Activated T-cell treated with anti-CD3 and anti-CD28 coated beads for 4 hours (primary cell): Measurements from ENCODE around the gene UTY.

ENCODE experiments used
- DNase-seq: peaks from one replicate; pipeline ENCODE4 v3.0.0-alpha.2; 2020

UTY gene

DNA sequence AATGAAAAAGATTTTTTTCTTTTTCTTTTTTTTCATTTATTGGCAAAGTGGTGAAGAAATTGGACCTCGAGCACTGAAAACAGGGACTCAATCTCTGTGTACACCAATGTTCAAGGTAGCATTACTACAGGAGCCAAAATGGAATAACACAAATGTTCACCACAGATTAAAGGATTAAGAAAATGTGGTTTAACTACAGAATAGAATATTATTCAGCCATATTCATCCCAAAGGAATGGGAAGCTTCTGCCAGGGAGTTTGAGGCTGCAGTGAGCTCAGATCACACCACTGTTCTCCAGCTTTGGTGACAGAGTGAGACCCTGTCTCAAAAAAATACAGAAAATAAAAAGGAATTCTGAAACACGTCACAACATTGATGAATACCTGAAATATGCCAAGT, 81.0 kb downstream of the UTY start:
- no peak for DNase-seq

- no peak for DNase-seq
These were observed 98.6 kb downstream of the UTY start for GRCh38 chrY:13381110-13381683.

DNA sequence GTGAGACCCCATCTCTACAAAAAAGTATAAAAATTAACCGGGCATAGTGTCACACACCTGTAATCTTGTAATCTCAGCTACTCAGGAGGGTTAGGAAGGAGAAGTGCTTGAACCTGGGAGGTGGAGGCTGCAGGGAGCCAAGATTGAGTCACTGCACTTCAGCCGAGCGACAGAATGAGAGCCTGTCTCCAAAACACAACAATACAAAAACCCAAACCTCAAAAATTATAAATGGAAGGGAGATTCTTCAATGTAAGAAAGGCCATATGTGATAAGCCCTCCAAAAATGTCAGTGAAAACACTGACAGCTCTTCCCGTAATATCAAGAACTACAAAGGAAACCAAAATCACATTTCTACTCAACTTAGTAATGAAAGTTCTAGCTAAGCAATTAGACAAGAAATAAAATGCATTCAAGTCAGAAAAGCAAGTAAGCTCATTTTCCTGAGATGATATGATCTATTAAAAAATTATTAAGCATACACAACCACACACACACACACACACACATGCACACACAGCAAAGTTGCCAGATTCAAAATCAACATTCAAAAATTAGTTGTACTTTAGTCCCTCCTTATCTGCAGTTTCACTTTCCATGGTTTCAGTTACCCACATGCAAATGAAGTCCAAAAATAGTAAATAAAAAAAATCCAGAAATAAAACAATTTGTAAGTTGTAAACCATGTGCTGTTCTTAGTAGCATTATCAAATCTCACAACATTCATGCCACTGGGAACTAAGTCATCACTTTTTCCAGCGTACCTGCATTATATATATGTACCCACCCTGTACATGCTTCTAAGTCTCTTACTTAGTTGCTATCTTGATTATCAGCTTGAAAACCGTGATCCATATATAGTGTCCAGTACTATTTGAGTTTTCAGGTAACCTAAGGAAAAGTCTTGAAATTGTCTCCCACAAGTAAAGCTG, 108.7 kb downstream of the UTY start:
- DNase-seq = no peak

GRCh38 chrY:13370245-13370644, 109.6 kb downstream of the UTY start:
- no peak for DNase-seq

GRCh38 chrY:13368513-13368845, 111.4 kb downstream of the UTY start:
- DNase-seq = no peak

GRCh38 chrY:13363641-13364040, 116.2 kb downstream of the UTY start:
- DNase-seq = no peak

DNA sequence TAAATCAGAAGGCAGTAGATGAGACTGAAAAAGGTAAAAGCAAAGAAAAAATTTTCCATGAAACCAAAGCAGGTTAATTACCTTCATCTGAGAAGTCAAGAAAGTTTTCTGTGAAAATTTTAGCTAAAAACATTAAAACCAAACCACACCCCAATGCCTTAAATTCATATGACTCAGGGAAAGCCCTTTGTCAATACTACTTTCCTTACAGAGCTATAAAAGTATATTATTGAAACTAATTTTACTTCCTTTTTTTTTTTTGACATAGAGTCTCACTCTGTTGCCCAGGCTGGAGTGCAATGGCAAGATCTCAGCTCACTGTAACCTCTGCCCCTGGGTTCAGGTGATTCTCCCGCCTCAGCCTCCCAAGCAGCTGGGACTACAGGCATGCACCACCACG, 117.2 kb downstream of the UTY start:
- no peak for DNase-seq

DNA sequence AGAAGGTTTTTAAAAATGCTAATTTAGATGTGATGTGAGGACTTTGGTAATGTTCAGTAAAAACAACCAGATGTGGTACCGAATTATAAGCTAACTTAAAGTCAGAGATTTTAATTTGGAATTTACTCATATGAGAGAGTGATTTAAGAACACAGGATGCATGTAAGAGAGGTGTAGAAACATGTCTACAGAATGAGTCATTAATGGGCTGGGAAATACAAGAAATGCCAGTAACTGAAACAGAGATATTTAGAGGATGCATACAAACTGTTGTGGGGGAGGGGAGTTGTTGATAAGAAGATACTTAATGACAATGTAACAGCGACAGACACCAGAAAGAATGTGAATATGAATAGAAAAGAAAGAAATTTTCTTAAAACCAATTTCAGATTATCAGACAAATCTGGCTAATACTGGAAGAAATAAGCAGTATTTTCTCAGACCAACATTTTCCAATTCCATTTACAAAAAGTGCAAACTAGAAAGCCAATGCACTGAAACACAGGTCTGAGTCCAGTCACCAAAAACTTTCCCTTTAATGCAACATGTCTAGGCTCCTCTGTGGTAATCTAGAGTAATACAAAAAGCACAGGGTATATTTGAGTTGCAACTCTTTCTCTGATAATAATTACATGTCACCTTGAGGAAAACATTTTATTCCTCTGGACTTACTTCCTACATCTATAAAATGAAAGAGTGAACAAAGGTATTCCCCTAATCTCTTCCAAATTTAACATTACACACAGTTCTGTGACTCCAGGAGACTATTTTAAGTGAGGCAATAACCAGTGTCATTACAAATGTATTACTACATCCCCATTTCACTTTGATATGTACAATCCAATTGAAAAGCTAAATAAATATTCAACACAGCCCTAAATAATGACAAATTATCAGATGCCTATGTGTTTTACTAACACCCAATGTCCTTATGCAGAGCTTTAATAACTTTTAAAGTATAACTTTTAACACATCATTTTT, 117.9 kb downstream of the UTY start:
- no peak for DNase-seq

- no peak for DNase-seq
These were observed 128.4 kb downstream of the UTY start for GRCh38 chrY:13351443-13351842.

- no peak for DNase-seq
These were observed 132.7 kb downstream of the UTY start for GRCh38 chrY:13347106-13347505.

DNA sequence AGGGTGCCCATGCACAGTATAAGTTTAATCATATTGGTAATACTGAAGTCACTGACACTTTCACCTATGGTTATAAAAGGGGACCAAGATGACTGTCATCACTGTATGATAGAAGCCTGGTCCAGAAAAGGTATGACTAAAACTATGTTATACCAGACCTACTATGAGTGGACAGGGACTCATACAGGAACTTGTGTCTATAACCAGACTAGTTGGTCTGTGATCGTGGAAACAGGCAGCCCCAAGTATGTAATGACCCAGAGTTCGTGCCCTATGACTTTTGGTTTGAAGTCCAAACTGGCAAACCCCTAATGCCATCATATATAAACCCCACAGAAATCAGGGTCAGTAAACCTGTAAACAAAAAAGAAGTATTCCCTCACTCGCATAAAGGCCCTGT, 134.3 kb downstream of the UTY start:
- no peak for DNase-seq

- DNase-seq = peak; percentile 5
These were observed 136.4 kb downstream of the UTY start for GRCh38 chrY:13343307-13343946.

GRCh38 chrY:13339939-13340338, 139.9 kb downstream of the UTY start:
- no peak for DNase-seq

DNA sequence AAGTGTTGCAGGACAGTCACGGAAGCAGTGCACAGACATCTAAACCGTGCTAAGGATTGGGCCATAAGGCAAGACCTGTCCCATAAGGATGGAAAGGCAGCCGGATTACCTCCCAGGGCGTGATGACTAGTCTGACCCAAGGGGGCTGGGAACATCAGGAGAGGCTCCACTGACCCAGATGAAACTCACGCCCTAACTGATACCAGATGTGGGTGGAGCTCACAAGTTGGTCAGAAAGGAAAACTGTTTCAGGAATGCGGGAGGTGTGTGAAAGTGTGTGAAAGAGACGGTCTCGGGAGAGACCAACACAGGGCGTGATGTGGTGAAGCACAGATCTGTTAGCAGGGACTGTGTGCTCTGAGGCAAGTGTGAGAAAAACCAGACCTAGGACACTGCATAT, 140.5 kb downstream of the UTY start:
- no peak for DNase-seq

DNA sequence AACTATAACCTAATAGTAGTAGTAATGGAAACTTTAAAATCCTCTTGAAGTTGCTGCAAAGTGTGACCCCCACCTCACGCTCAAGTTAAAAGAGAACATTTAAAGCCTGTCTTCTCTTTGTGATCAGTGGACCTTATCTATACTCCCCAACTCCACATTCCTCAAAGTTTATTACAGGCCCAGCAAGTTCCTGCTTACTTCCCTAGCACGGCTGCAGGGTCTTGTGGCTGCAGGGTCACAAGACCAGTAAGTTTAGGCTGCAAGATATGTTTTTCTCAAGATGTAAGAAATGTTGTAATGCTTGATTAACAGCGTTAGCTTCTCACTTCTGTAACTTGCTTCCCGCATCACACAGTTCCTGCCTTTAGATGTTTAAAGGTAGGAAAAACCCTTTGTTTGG, 141.1 kb downstream of the UTY start:
- DNase-seq = no peak

GRCh38 chrY:13337934-13338333, 141.9 kb downstream of the UTY start:
- no peak for DNase-seq

DNA sequence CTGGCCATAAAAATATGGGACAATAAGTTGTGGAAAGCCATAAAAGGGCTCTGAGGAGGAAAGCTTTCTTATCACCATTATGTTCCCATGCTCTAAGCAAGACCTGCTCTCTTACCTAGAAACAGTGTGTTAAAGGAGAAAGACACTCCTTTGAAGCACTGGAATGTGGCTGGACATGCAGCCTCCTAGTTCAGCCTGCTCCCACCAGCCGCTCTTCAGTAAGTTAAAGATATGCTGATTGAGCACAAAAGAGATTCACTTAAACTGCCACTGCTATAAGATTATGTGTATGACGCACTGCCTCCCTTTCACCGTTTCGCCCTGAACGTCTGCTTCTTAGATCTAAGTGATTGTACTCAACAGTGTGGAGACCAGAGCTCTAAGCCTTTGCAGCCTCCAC, 146.0 kb downstream of the UTY start:
- DNase-seq = no peak

- DNase-seq = no peak
These were observed 149.2 kb downstream of the UTY start for GRCh38 chrY:13330651-13331050.

GRCh38 chrY:13312966-13313365, 166.9 kb downstream of the UTY start:
- no peak for DNase-seq

- no peak for DNase-seq
These were observed 171.9 kb downstream of the UTY start for GRCh38 chrY:13307959-13308358.

DNA sequence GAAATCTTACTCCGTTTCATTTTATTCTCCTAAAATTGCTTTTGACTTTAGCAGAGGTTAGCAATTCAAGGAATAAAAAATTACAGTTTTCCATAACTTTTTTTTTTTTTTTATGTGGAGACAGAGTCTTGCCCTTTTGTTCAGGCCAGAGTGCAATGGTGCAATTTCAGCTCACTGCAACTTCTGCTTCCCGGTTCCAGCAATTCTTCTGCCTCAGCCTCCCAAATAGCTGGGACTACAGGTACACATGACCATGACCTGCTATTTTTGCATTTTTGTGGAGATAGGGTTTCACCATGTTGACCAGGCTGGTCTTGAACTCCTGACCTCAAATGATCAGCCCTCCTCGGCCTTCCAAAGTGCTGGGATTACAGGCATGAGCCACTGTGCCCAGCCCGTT, 179.0 kb downstream of the UTY start:
- DNase-seq = no peak

DNA sequence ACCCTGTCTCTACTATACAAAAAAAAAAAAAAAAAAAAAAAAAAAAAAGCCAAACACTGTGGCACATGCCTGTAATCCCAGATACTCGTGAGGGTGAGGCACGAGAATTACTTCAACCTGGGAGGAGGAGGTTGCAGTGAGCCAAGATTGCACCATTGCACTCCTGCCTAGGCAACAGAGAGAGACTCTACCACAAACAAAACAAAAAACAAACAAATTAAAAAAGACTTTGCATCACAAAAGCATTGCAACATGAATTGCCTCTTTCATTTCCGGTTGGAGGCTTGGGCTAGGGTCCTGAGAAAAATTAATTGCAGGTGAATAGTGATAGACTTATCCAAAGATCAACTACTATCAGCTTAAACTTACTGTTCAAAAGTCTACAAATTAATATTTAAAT, 180.4 kb downstream of the UTY start:
- DNase-seq = no peak
